ACHN (cell line): Measurements from ENCODE around the gene ZNF778.
"Not testable (repeated sequence)": the region's sequence is repeated elsewhere in the genome, so short reads cannot be mapped to it uniquely, and the experiment has no call there.

Experiments
- DNase-seq: peaks from one replicate; pipeline ENCODE4 v3.0.0-alpha.2; 2015
- in situ Hi-C: cut with HindIII; loops from 2 replicates; pipeline ENCODE4 v1.10.0; 2017; ENCODE audit warnings: low sequenced_read_pairs, low pct_ligation_motif_present, low pct_unique_long_range_greater_than_20kb

Gene ZNF778

DNA sequence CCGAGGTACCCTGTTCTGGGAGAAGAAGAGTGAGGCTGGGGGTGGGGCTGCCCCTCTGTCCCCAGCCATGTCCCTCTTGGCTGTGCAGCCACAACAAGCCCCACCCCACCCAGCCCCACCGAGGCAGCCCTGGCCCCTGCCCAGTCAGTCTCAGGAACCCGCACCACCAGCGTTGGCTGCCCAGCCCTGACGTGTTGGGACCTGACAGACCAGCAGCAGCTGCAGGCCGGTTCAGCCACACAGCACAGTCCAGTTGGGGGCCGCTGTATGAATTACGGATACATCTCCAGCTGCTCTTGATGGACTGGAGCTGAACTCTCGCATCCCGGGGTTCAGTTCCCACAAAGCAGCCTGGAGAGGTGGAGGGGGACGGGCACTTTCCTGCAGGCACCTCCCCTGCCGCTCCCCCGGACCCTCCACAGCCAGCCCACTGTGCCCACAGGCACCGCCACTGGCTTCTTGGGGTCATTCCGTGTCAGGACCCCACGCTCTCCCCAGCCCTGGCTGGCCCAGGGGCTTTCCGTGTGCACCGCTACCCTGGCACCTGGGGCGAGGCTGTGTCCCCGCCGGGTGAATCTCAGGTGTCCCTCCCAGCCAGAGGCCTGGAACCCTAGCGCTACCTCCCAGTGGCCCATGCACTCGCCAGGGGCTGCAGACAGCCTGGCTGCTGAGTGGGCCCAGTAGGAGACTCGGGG, 38.9 kb upstream of the ZNF778 start:
- no peak for DNase-seq
- in situ Hi-C loops, result no loop called here

GRCh38 chr16:89179148-89179484, 38.4 kb upstream of the ZNF778 start:
- in situ Hi-C loops, result no loop called here
- DNase-seq, result no peak

GRCh38 chr16:89179656-89180315, 37.7 kb upstream of the ZNF778 start:
- in situ Hi-C loops, result no loop called here
- no peak for DNase-seq

DNA sequence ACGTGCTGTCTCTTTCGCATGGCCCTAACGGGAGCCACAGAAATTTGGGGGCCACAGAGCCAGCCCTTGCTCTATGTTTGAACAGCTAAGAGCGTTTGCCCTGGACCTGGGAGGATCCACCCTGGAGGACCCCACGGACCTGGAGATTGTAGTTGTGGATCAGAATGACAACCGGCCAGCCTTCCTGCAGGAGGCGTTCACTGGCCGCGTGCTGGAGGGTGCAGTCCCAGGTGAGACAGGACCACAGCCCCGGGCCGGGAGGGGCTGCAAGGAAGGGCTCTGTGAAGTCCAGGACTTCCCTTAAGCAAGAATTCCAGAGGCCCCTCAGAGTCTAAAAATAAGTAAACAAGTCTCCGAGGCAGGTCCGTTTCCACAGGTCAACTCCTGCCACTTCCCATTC, 34.0 kb upstream of the ZNF778 start:
- in situ Hi-C loops, result no loop called here

DNA sequence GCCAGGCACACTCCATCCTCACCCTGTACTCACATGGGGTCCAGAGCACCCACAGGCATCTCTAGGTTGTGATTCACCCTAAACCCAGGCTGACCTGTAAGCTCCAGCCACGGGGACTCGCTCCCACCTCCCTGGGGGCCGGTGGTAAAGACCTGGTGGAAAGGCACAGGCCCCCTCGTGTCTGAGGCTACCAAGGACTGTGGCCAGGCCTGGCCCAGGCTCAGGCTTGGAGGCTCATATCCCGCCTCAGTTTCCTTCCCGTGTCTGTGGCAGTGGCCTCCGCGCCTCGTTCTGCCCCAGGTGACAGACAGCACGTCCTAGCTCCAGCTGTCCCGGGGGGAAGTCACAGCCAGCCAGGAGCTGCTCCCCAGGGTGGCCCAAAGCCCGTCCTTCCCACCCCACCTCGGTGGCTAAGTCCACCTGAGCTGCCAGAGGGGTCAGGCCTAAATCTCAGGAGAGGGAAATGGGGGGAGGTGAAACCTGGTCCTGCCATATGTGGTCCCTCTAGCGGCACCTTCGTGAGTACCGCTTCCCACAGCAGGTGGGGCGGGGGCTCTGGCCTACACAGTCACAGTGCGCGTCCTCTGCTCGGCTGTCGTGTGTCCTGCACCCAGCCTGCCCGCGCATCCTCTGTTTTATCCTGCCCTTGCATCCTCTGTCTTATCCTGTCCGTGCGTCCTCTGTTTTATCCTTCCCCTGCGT, 33.4 kb upstream of the ZNF778 start:
- DNase-seq, result no peak
- in situ Hi-C loops, result no loop called here

More for the DNA sequence above, 34.0 kb upstream of the ZNF778 start:
- no peak for DNase-seq

GRCh38 chr16:89184677-89184932, 32.9 kb upstream of the ZNF778 start:
- in situ Hi-C loops, result no loop called here
- DNase-seq, result no peak

DNA sequence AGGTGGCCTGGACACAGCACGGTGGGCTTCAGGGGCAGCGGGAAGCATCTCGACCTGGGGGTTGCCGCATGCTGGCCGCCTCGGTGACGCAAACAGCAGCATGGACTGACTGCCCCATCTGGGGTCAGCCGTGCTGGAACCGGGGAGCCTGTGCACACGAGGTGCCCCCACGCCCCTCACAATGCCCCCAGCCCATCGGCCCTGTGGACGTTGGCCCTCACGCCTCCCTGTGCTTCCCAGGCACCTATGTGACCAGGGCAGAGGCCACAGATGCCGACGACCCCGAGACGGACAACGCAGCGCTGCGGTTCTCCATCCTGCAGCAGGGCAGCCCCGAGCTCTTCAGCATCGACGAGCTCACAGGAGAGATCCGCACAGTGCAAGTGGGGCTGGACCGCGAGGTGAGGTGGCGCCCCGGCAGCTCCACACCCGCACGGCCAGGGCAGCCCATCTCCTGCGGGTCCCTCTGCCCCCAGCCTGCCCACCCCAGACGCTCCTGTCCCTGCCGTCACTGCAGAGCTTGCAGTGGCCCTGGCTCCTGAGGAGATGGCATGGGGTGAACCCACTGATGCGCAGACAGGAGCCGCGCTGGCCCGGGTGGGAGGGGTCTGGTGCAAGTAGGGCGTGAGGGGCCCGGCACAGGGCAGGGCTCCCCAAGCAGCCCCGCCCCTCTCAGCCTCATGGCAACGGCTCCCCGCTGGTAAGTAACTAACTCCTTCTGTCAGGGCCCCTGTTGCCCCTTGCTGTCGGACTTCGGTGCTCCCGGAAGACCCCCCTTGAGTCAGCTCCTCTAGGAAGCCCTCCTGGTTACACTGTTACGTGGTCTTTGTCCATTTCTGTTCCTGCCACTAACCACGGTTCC, 32.3 kb upstream of the ZNF778 start:
- no peak for DNase-seq
- in situ Hi-C loops, result no loop called here

DNA sequence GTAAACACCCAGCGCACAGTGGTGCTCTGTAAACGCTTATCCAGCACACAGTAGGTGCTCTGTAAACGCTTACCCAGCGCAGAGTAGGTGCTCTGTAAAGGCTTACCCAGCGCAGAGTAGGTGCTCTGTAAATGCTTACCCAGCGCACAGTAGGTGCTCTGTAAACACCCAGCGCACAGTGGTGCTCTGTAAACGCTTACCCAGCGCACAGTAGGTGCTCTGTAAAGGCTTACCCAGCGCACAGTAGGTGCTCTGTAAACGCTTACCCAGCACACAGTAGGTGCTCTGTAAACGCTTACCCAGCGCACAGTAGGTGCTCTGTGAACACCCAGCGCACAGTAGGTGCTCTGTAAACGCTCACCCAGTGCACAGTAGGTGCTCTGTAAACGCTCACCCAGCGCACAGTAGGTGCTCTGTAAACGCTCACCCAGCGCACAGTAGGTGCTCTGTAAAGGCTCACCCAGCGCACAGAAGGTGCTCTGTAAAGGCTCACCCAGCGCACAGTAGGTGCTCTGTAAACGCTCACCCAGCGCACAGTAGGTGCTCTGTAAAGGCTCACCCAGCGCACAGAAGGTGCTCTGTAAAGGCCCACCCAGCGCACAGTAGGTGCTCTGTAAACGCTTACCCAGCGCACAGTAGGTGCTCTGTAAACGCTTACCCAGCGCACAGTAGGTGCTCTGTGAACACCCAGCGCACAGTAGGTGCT, 31.5 kb upstream of the ZNF778 start:
- DNase-seq, in situ Hi-C loops: not testable (repeated sequence)

DNA sequence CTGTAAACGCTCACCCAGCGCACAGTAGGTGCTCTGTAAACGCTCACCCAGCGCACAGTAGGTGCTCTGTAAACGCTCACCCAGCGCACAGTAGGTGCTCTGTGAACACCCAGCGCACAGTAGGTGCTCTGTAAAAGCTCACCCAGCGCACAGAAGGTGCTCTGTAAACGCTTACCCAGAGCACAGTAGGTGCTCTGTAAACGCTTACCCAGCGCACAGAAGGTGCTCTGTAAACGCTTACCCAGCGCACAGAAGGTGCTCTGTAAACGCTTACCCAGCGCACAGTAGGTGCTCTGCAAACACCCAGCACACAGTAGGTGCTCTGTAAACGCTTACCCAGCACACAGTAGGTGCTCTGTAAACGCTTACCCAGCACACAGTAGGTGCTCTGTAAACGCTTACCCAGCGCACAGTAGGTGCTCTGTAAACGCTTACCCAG, 30.9 kb upstream of the ZNF778 start:
- in situ Hi-C loops, DNase-seq: not testable (repeated sequence)

DNA sequence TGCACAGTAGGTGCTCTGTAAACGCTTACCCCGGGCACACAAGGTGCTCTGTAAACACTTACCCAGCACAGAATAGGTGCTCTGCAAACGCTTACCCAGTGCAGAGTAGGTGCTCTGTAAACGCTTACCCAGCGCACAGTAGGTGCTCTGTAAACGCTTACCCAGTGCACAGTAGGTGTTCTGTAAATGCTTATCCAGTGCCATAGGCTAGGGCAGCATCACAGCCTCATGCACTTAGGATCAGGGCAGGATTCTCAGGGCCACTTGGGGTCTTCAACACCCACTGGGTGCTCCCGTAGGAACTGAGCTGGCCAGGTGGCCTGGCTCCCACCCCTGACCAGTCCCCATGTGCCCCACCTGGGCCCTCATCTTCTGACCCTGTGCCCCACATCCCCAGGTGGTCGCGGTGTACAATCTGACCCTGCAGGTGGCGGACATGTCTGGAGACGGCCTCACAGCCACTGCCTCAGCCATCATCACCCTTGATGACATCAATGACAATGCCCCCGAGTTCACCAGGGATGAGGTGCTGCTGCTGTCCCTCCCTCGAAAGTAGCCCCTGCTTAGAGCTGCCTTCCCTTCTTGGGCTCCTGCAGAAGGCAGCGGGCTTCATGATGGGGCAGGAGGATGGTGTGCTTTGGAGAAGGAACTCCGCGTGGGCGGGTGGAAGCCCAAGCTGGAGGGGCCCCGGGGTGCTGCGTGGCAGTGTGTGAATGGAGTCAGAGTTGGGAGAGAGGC, 30.3 kb upstream of the ZNF778 start:
- in situ Hi-C loops, result no loop called here
- DNase-seq, result peak; percentile 34

GRCh38 chr16:89187770-89188392, 29.6 kb upstream of the ZNF778 start:
- in situ Hi-C loops, result no loop called here

DNA sequence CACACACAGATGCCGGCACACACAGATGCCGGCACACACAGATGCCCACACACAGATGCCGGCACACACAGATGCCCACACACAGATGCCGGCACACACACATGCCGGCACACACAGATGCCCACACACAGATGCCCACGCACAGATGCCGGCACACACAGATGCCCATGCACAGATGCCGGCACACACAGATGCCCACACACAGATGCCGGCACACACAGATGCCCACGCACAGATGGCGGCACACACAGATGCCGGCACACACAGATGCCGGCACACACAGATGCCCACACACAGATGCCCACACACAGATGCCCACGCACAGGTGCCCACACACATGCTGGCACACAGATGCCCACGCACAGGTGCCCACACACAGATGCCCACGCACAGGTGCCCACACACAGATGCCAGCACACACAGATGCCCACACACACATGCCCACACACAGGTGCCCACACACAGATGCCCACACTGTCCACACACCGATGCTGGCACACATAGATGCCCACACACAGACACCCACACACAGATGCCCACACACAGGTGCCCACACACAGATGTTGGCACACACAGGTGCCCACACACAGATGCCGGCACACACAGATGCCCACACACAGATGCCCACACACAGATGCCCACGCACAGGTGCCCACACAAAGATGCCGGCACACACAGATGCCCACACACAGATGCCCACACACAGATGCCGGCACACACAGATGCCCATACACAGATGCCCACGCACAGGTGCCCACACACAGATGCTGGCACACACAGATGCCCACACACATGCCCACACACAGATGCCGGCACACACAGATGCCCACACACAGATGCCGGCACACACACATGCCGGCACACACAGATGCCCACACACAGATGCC, 28.8 kb upstream of the ZNF778 start:
- DNase-seq, in situ Hi-C loops: not testable (repeated sequence)

More at GRCh38 chr16:89187770-89188392, 29.6 kb upstream of the ZNF778 start:
- DNase-seq, result peak; percentile 16

DNA sequence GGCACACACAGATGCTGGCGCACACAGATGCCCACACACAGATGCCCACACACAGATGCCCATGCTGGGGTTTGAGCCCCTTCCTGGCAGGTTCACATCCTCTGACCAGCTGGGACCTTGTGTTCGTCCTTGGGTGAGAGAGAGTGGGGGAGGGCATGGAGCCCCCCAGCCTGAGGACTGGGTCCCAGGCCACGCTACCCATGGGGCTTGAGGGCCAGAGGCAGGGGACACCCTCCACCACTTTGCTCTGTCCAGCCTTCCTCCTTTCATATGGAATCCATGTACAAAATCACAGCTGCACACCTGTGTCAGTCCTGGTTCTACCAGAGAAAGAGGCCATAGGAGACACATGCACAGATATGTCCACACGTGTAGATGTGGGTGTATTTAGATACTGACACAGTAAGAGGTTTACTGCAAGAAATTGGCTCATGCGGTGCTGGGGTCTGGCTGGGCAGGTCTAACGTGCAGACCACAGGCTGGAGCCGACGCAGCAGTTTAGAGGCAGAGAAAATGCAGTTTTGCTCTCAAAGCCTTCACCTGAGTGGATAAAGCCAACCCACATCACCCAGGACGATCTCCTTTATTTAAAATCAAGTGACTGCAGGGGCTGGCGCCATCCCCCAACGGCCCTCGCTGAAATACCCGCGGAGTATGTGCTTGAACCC, 28.0 kb upstream of the ZNF778 start:
- DNase-seq, result no peak
- in situ Hi-C loops, result no loop called here

DNA sequence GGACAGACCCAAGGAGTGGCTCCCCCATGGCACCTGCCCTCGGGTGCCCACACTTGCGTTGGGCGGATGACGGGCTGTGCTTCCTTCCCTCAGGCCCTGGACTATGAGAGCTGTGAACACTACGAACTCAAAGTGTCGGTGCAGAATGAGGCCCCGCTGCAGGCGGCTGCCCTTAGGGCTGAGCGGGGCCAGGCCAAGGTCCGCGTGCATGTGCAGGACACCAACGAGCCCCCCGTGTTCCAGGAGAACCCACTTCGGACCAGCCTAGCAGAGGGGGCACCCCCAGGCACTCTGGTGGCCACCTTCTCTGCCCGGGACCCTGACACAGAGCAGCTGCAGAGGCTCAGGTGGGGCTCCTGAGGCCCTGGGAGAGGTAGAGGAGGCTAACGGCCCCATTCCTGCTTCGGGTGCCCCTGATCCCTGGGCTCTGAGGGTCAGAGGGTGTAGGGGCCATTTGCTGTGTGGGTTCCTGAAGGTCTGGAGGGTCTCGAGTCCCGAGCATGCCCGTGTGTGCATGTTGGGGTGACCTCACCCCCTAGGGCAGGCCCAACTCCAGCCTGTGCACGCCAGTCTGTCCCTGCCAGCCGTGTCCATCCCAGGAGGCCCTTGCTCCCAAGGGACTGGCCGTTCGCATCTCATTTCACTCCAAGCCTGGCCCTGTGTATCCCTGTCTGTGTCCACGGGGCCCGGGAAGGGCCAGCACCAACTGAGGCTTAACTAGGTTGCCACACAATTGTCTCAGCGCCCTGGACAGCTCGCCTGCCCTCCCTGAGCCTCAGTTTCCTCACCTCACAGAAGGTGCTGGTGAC, 27.1 kb upstream of the ZNF778 start:
- in situ Hi-C loops, result no loop called here

More for the DNA sequence above, 27.1 kb upstream of the ZNF778 start:
- no peak for DNase-seq
